Activated CD8-positive, alpha-beta memory T cell treated with anti-CD3 and anti-CD28 coated beads, Interleukin-2, amount 10 ng/mL, durations not matched to agents 7 days and 5 days (primary cell): ENCODE data around the gene CFAP53. TPM values are rescaled to one million over a fixed set of nuclear protein-coding genes. Genes with fewer than 3 reads are reported as not detected.
"Not testable (repeated sequence)": the region's sequence is repeated elsewhere in the genome, so short reads cannot be mapped to it uniquely, and the experiment has no call there.

Experiments used
- ATAC-seq: fragments of 150-1000 bp; cut with Tn5 transposase; one replicate; pipeline ENCODE4 v1.10.0; 2021; ENCODE audit warnings: moderate library complexity
- CTCF ChIA-PET: fragments of 350-600 bp; sonication (Branson Sonifier 250); formaldehyde crosslinking; loops from one replicate; lab custom pipeline; 2021; ENCODE audit warnings: antibody characterized with exemption; lab: Charles Lee
- DNase-seq: peaks from one replicate; pipeline ENCODE4 v3.0.0-alpha.2; 2020
- H3K27ac Mint-ChIP-seq: one replicate; pipeline ENCODE4 v1.8.0; 2021; ENCODE audit warnings: mild to moderate bottlenecking, mixed read lengths
- H3K27me3 Mint-ChIP-seq: one replicate; pipeline ENCODE4 v1.8.0; 2021; ENCODE audit warnings: mixed read lengths
- H3K36me3 Mint-ChIP-seq: one replicate; pipeline ENCODE4 v1.8.0; 2021; ENCODE audit warnings: mild to moderate bottlenecking, mixed read lengths
- H3K4me1 Mint-ChIP-seq: one replicate; pipeline ENCODE4 v1.8.0; 2021; ENCODE audit warnings: mixed read lengths
- H3K4me3 Mint-ChIP-seq: one replicate; pipeline ENCODE4 v1.8.0; 2021; ENCODE audit warnings: mild to moderate bottlenecking, moderate library complexity, mixed read lengths
- H3K9me3 Mint-ChIP-seq: one replicate; pipeline ENCODE4 v1.8.0; 2022; ENCODE audit warnings: low read depth, mixed read lengths
- total RNA-seq, 2 experiments: library from RNA; stranded (reverse); gene quantifications; one replicate each; pipeline ENCODE4 v1.2.3, GENCODE V29; 2021

Gene CFAP53
- total RNA-seq, 2 experiments from 2014 or later, result 0.16 to 0.50 TPM

GRCh38 chr18:50231621-50232020 is 34.7 kb downstream of the CFAP53 start:
- no peak for DNase-seq
- no peaks in the 10 kb centered on the region for H3K9me3 Mint-ChIP-seq

GRCh38 chr18:50220249-50220648 is 46.0 kb downstream of the CFAP53 start:
- not testable (repeated sequence) for ATAC-seq, H3K36me3 Mint-ChIP-seq, H3K27ac Mint-ChIP-seq, DNase-seq, H3K4me3 Mint-ChIP-seq, H3K4me1 Mint-ChIP-seq, H3K9me3 Mint-ChIP-seq
- CTCF ChIA-PET, result interaction anchor here (4.1 kb wide), 1 partner anchor 137 kb away, joined by 61 read pairs; no protein-coding TSS in a partner anchor
- H3K27me3 Mint-ChIP-seq, result peaks cover 26% of the 10 kb centered on the region

More at GRCh38 chr18:50231621-50232020, 34.7 kb downstream of the CFAP53 start:
- Mint-ChIP-seq H3K27ac (no peak overlapping the region), H3K36me3 (no peaks in the 10 kb centered on the region), H3K27me3 (peaks cover 14% of the 10 kb centered on the region), H3K4me1 (peaks cover 5% of the 10 kb centered on the region), H3K4me3 (no peak overlapping the region)
- no peak for ATAC-seq
- CTCF ChIA-PET, result no interaction called here

- Mint-ChIP-seq H3K27me3 (peaks cover 30% of the 10 kb centered on the region), H3K36me3 (no peaks in the 10 kb centered on the region)
- CTCF ChIA-PET, result interaction anchor here (0.6 to 4.1 kb wide), 13 partner anchors 11 to 1406 kb away, joined by 3 to 61 read pairs (median 4); partner anchors contain the start of genes CFAP53 and MYO5B
Observed at GRCh38 chr18:50218432-50219197, 47.7 kb downstream of the CFAP53 start.

GRCh38 chr18:50209311-50209710 is 57.0 kb downstream of the CFAP53 start:
- peaks cover 30% of the 10 kb centered on the region for H3K27me3 Mint-ChIP-seq
- no peaks in the 10 kb centered on the region for H3K9me3 Mint-ChIP-seq
- H3K36me3 Mint-ChIP-seq, result no peaks in the 10 kb centered on the region
- ATAC-seq, result no peak
- no peaks in the 10 kb centered on the region for H3K4me1 Mint-ChIP-seq
- no peak for DNase-seq
- H3K4me3 Mint-ChIP-seq, result no peak overlapping the region
- no peak overlapping the region for H3K27ac Mint-ChIP-seq
- CTCF ChIA-PET, result no interaction called here

More at GRCh38 chr18:50218432-50219197, 47.7 kb downstream of the CFAP53 start:
- ATAC-seq (peak; percentile 55), DNase-seq (peak; percentile 54)
- H3K4me1 Mint-ChIP-seq, result no peaks in the 10 kb centered on the region
- no peak overlapping the region for H3K27ac Mint-ChIP-seq
- no peaks in the 10 kb centered on the region for H3K9me3 Mint-ChIP-seq
- no peak overlapping the region for H3K4me3 Mint-ChIP-seq

GRCh38 chr18:50207722-50208121 is 58.6 kb downstream of the CFAP53 start:
- Mint-ChIP-seq H3K27me3 (peaks cover 40% of the 10 kb centered on the region), H3K9me3 (no peaks in the 10 kb centered on the region), H3K4me3 (no peak overlapping the region), H3K36me3 (no peaks in the 10 kb centered on the region), H3K27ac (no peak overlapping the region), H3K4me1 (no peaks in the 10 kb centered on the region)
- ATAC-seq (no peak), DNase-seq (no peak)
- CTCF ChIA-PET, result interaction anchor here (1.2 kb wide), 2 partner anchors 11 to 150 kb away, joined by 3 to 4 read pairs; no protein-coding TSS in a partner anchor

- H3K9me3 Mint-ChIP-seq, result peaks cover 2% of the 10 kb centered on the region
Observed at GRCh38 chr18:50203801-50204604, 62.3 kb downstream of the CFAP53 start.

GRCh38 chr18:50201476-50202018 is 64.7 kb downstream of the CFAP53 start:
- no peaks in the 10 kb centered on the region for H3K4me1 Mint-ChIP-seq
- peaks cover 78% of the 10 kb centered on the region for H3K27me3 Mint-ChIP-seq
- CTCF ChIA-PET, result no interaction called here
- H3K27ac Mint-ChIP-seq, result no peak overlapping the region
- peaks cover 2% of the 10 kb centered on the region for H3K9me3 Mint-ChIP-seq
- H3K36me3 Mint-ChIP-seq, result no peaks in the 10 kb centered on the region
- ATAC-seq (no peak), DNase-seq (no peak)
- H3K4me3 Mint-ChIP-seq, result no peak overlapping the region

More at GRCh38 chr18:50203801-50204604, 62.3 kb downstream of the CFAP53 start:
- CTCF ChIA-PET, result interaction anchor here (0.7 to 2.3 kb wide), 8 partner anchors 9 to 693 kb away, joined by 3 to 7 read pairs (median 4); partner anchors contain the start of gene MYO5B
- ATAC-seq (no peak), DNase-seq (no peak)
- H3K36me3 Mint-ChIP-seq, result no peaks in the 10 kb centered on the region
- no peak overlapping the region for H3K27ac Mint-ChIP-seq
- no peak overlapping the region for H3K4me3 Mint-ChIP-seq
- H3K27me3 Mint-ChIP-seq, result peaks cover 64% of the 10 kb centered on the region
- no peaks in the 10 kb centered on the region for H3K4me1 Mint-ChIP-seq

GRCh38 chr18:50199921-50200320 is 66.4 kb downstream of the CFAP53 start:
- ATAC-seq (no peak), DNase-seq (no peak)
- Mint-ChIP-seq H3K36me3 (no peaks in the 10 kb centered on the region), H3K4me3 (no peak overlapping the region), H3K27ac (no peak overlapping the region), H3K9me3 (peaks cover 2% of the 10 kb centered on the region), H3K4me1 (peaks cover 6% of the 10 kb centered on the region), H3K27me3 (peaks cover 81% of the 10 kb centered on the region)
- CTCF ChIA-PET, result no interaction called here

- CTCF ChIA-PET, result no interaction called here
- no peak for DNase-seq
- no peak overlapping the region for H3K4me3 Mint-ChIP-seq
- H3K4me1 Mint-ChIP-seq, result peaks cover 6% of the 10 kb centered on the region
- H3K27ac Mint-ChIP-seq, result no peak overlapping the region
- H3K9me3 Mint-ChIP-seq, result peaks cover 2% of the 10 kb centered on the region
- H3K27me3 Mint-ChIP-seq, result peaks cover 76% of the 10 kb centered on the region
- no peak for ATAC-seq
- no peaks in the 10 kb centered on the region for H3K36me3 Mint-ChIP-seq
Observed at GRCh38 chr18:50199346-50199855, 66.9 kb downstream of the CFAP53 start.

- CTCF ChIA-PET, result interaction anchor here (1.4 to 2.5 kb wide), 2 partner anchors 11 to 161 kb away, joined by 3 to 9 read pairs; no protein-coding TSS in a partner anchor
- Mint-ChIP-seq H3K4me1 (peaks cover 9% of the 10 kb centered on the region), H3K4me3 (no peak overlapping the region), H3K27me3 (peaks cover 82% of the 10 kb centered on the region), H3K27ac (no peak overlapping the region), H3K36me3 (no peaks in the 10 kb centered on the region), H3K9me3 (peaks cover 2% of the 10 kb centered on the region)
- DNase-seq (no peak), ATAC-seq (no peak)
Observed at GRCh38 chr18:50196261-50196660, 70.0 kb downstream of the CFAP53 start.

GRCh38 chr18:50195689-50196088 is 70.6 kb downstream of the CFAP53 start:
- Mint-ChIP-seq H3K27me3 (peaks cover 83% of the 10 kb centered on the region), H3K9me3 (peaks cover 2% of the 10 kb centered on the region), H3K4me3 (peak overlapping the region; percentile 26), H3K4me1 (peaks cover 9% of the 10 kb centered on the region), H3K36me3 (no peaks in the 10 kb centered on the region), H3K27ac (no peak overlapping the region)
- no peak for ATAC-seq
- no peak for DNase-seq
- CTCF ChIA-PET, result interaction anchor here (1.2 to 2.5 kb wide), 4 partner anchors 9 to 162 kb away, joined by 3 to 9 read pairs (median 6); no protein-coding TSS in a partner anchor

GRCh38 chr18:50194631-50195532 is 71.4 kb downstream of the CFAP53 start, which contains the start of gene MYO5B:
MYO5B (minus strand) TSS chr18:50195147; CDS start chr18:50194793, 354 bp downstream.
- H3K27me3 Mint-ChIP-seq, result peaks cover 82% of the 10 kb centered on the region
- H3K4me3 Mint-ChIP-seq, result peak within 1 kb of the TSS; percentile 37
- no peak for DNase-seq
- H3K9me3 Mint-ChIP-seq, result no peaks in the 10 kb centered on the region
- peaks cover 9% of the 10 kb centered on the region for H3K4me1 Mint-ChIP-seq
- no peak within 1 kb of the TSS for H3K27ac Mint-ChIP-seq
- ATAC-seq, result peak; percentile 88
- no peaks in the 10 kb centered on the region for H3K36me3 Mint-ChIP-seq
- CTCF ChIA-PET, result interaction anchor here (0.7 to 1.7 kb wide), 5 partner anchors 9 to 162 kb away, joined by 3 to 7 read pairs (median 4); no protein-coding TSS in a partner anchor
